GM18517 (cell line): Measurements from ENCODE around the gene CTBP1.

Source experiments
- ATAC-seq: cut with Tn5 transposase; IDR thresholded peaks from one replicate; pipeline ENCODE4 v1.9.1; 2021; ENCODE audit warnings: mild to moderate bottlenecking, moderate library complexity; ENCODE audit not compliant: unreplicated experiment

CTBP1 gene

GRCh38 chr4:1177274-1178141 lies 71.4 kb downstream of the CTBP1 start:
- ATAC-seq: no peak

- ATAC-seq: no peak
These were observed 72.3 kb downstream of the CTBP1 start for GRCh38 chr4:1176398-1177273.

- ATAC-seq: no peak
These were observed 73.2 kb downstream of the CTBP1 start for GRCh38 chr4:1175635-1176229.

GRCh38 chr4:1174941-1175634 lies 73.8 kb downstream of the CTBP1 start:
- no peak for ATAC-seq

GRCh38 chr4:1172971-1173757 lies 75.8 kb downstream of the CTBP1 start:
- ATAC-seq: no peak

GRCh38 chr4:1172228-1172851 lies 76.6 kb downstream of the CTBP1 start, which contains the start of gene SPON2:
TSS of gene SPON2 (minus strand) at chr4:1172583.
- no peak for ATAC-seq

GRCh38 chr4:1171311-1172227 lies 77.4 kb downstream of the CTBP1 start:
- no peak for ATAC-seq

- no peak for ATAC-seq
These were observed 78.0 kb downstream of the CTBP1 start for GRCh38 chr4:1170976-1171310.

GRCh38 chr4:1170156-1170975 lies 78.6 kb downstream of the CTBP1 start:
- ATAC-seq: no peak

GRCh38 chr4:1169691-1170096 lies 79.2 kb downstream of the CTBP1 start:
- no peak for ATAC-seq

- ATAC-seq: no peak
These were observed 79.7 kb downstream of the CTBP1 start for GRCh38 chr4:1169171-1169671.

GRCh38 chr4:1168191-1169101 lies 80.5 kb downstream of the CTBP1 start:
- ATAC-seq: no peak

- ATAC-seq: peak; percentile 89
These were observed 81.5 kb downstream of the CTBP1 start for GRCh38 chr4:1167244-1167949.

- ATAC-seq: peak; percentile 8
These were observed 82.3 kb downstream of the CTBP1 start for GRCh38 chr4:1166509-1167243.

GRCh38 chr4:1164956-1165545 lies 83.9 kb downstream of the CTBP1 start:
- ATAC-seq: no peak
